GM12891 (cell line): Measurements from ENCODE around the gene C6orf15.

ENCODE experiments used
- DNase-seq: peaks from one replicate; pipeline ENCODE4 v3.0.0; 2011; ENCODE audit warnings: low spot score; ENCODE audit not compliant: insufficient read length
- FAIRE-seq: peaks from 2 replicates; lab custom pipeline; 2011; peaks lifted over from hg19 to GRCh38; lab: Jason Lieb, UNC
- PAX5 ChIP-seq: IDR thresholded peaks from 2 replicates; pipeline ENCODE4 v1.6.1; 2011; ENCODE audit warnings: low read length, moderate library complexity, mild to moderate bottlenecking; ENCODE audit not compliant: insufficient read depth, severe bottlenecking
- POLR2A ChIP-seq: IDR thresholded peaks from 2 replicates; pipeline ENCODE4 v1.6.1; 2011; ENCODE audit warnings: low read depth, low read length, control low read depth
- POLR2AphosphoS5 ChIP-seq: IDR thresholded peaks from 2 replicates; pipeline ENCODE4 v1.6.1; 2011; ENCODE audit warnings: low read depth, low read length, control low read depth
- POU2F2 ChIP-seq: IDR thresholded peaks from 2 replicates; pipeline ENCODE4 v1.6.1; 2011; ENCODE audit warnings: low read depth, mild to moderate bottlenecking, control low read depth, low read length, moderate library complexity
- SPI1 ChIP-seq: IDR thresholded peaks from 2 replicates; pipeline ENCODE4 v1.6.1; 2011; ENCODE audit warnings: low read depth, low read length, control low read depth
- TAF1 ChIP-seq: IDR thresholded peaks from 2 replicates; pipeline ENCODE4 v1.6.1; 2011; ENCODE audit warnings: low read depth, low read length, control low read depth

Gene C6orf15

GRCh38 chr6:31132806-31133205 lies 20.4 kb upstream of the C6orf15 start:
- no peak for TF ChIP-seq POLR2AphosphoS5
- TF ChIP-seq PAX5: no peak
- TF ChIP-seq POU2F2: no peak
- TF ChIP-seq SPI1: no peak
- TF ChIP-seq POLR2A: no peak
- no peak for TF ChIP-seq TAF1

GRCh38 chr6:31131595-31131994 lies 19.2 kb upstream of the C6orf15 start:
- FAIRE-seq (no peak), DNase-seq (no peak)
- no peak for TF ChIP-seq POLR2AphosphoS5
- no peak for TF ChIP-seq PAX5
- no peak for TF ChIP-seq SPI1
- no peak for TF ChIP-seq POU2F2
- no peak for TF ChIP-seq TAF1
- no peak for TF ChIP-seq POLR2A

More at GRCh38 chr6:31132806-31133205, 20.4 kb upstream of the C6orf15 start:
- DNase-seq (no peak), FAIRE-seq (no peak)

- no peak for FAIRE-seq
- TF ChIP-seq POU2F2: no peak
- no peak for DNase-seq
Measured at GRCh38 chr6:31130751-31131150, 18.4 kb upstream of the C6orf15 start.

GRCh38 chr6:31129130-31129529 lies 16.8 kb upstream of the C6orf15 start:
- no peak for TF ChIP-seq POU2F2
- TF ChIP-seq POLR2AphosphoS5: no peak
- TF ChIP-seq SPI1: no peak
- TF ChIP-seq PAX5: no peak
- TF ChIP-seq POLR2A: no peak
- no peak for TF ChIP-seq TAF1
- no peak for FAIRE-seq
- DNase-seq: no peak

- FAIRE-seq: peak; percentile 62
- peak; percentile 70 for DNase-seq
- TF ChIP-seq POU2F2: no peak
- TF ChIP-seq SPI1: no peak
- TF ChIP-seq TAF1: no peak
- no peak for TF ChIP-seq POLR2AphosphoS5
- TF ChIP-seq POLR2A: no peak
- TF ChIP-seq PAX5: no peak
Measured at GRCh38 chr6:31128093-31128676, 15.8 kb upstream of the C6orf15 start.

- FAIRE-seq (no peak), DNase-seq (no peak)
- TF ChIP-seq SPI1 (no peak), TAF1 (no peak), POLR2AphosphoS5 (no peak), PAX5 (no peak), POU2F2 (no peak), POLR2A (no peak)
Measured at GRCh38 chr6:31126396-31127175, 14.2 kb upstream of the C6orf15 start.

GRCh38 chr6:31125586-31126363 lies 13.4 kb upstream of the C6orf15 start:
- no peak for DNase-seq
- TF ChIP-seq POLR2A: no peak
- no peak for TF ChIP-seq POLR2AphosphoS5
- no peak for TF ChIP-seq POU2F2
- no peak for TF ChIP-seq TAF1
- TF ChIP-seq PAX5: no peak
- no peak for TF ChIP-seq SPI1
- no peak for FAIRE-seq

GRCh38 chr6:31125162-31125561 lies 12.8 kb upstream of the C6orf15 start:
- no peak for DNase-seq

More at GRCh38 chr6:31125162-31125561, 12.8 kb upstream of the C6orf15 start:
- no peak for FAIRE-seq
- TF ChIP-seq POU2F2 (no peak), PAX5 (no peak), POLR2AphosphoS5 (no peak), SPI1 (no peak)
